SHP77 treated with DMSO at 0.1 percent for 48 hours (cell line): ENCODE results near the gene TPRX1.
"Not testable (repeated sequence)": the region's sequence is repeated elsewhere in the genome, so short reads cannot be mapped to it uniquely, and the experiment has no call there.

ENCODE experiments used
- DNase-seq: peaks from one replicate; lab custom pipeline; 2025; lab: John Stamatoyannopoulos, UW

Gene TPRX1

GRCh38 chr19:47804451-47804850 is at the start of gene TPRX1:
Gene TPRX1, minus strand, starts transcription at chr19:47804551. Its CDS starts 12 bp downstream, at chr19:47804539.
- DNase-seq, result not testable (repeated sequence)

- no peak for DNase-seq
Measured at GRCh38 chr19:47853003-47853402, 48.7 kb upstream of the TPRX1 start.

- DNase-seq, result no peak
Measured at GRCh38 chr19:47848823-47849473, 44.6 kb upstream of the TPRX1 start.

- no peak for DNase-seq
Measured at GRCh38 chr19:47848425-47848822, 44.1 kb upstream of the TPRX1 start.

GRCh38 chr19:47842941-47843340 is 38.6 kb upstream of the TPRX1 start:
- no peak for DNase-seq

- no peak for DNase-seq
Measured at GRCh38 chr19:47839913-47840312, 35.6 kb upstream of the TPRX1 start.

- DNase-seq, result no peak
Measured at GRCh38 chr19:47839411-47839810, 35.1 kb upstream of the TPRX1 start.

- DNase-seq, result no peak
Measured at GRCh38 chr19:47836038-47836437, 31.7 kb upstream of the TPRX1 start.

- no peak for DNase-seq
Measured at GRCh38 chr19:47832723-47833122, 28.4 kb upstream of the TPRX1 start.

- no peak for DNase-seq
Measured at GRCh38 chr19:47826800-47827199, 22.4 kb upstream of the TPRX1 start.

- no peak for DNase-seq
Measured at GRCh38 chr19:47824396-47824795, 20.0 kb upstream of the TPRX1 start.

- no peak for DNase-seq
Measured at GRCh38 chr19:47821460-47822020, 17.2 kb upstream of the TPRX1 start, which contains the start of gene CRX. Gene CRX, plus strand, starts transcription at chr19:47821937. Its CDS starts 12,507 bp downstream, at chr19:47834444.

- no peak for DNase-seq
Measured at GRCh38 chr19:47820410-47820809, 16.1 kb upstream of the TPRX1 start.

GRCh38 chr19:47819858-47820257 is 15.5 kb upstream of the TPRX1 start:
- no peak for DNase-seq

- DNase-seq, result not testable (repeated sequence)
Measured at GRCh38 chr19:47818221-47818620, 13.9 kb upstream of the TPRX1 start.

- DNase-seq, result not testable (repeated sequence)
Measured at GRCh38 chr19:47816270-47816669, 11.9 kb upstream of the TPRX1 start.

- DNase-seq, result no peak
Measured at GRCh38 chr19:47813995-47814328, 9.6 kb upstream of the TPRX1 start.

- no peak for DNase-seq
Measured at GRCh38 chr19:47813304-47813994, 9.1 kb upstream of the TPRX1 start.

- DNase-seq, result no peak
Measured at GRCh38 chr19:47806435-47806834, 2.1 kb upstream of the TPRX1 start.

GRCh38 chr19:47805313-47805712 is 962 bp upstream of the TPRX1 start:
- no peak for DNase-seq

- not testable (repeated sequence) for DNase-seq
Measured at GRCh38 chr19:47803671-47804070, 680 bp downstream of the TPRX1 start.

GRCh38 chr19:47803148-47803547 is 1.2 kb downstream of the TPRX1 start:
- DNase-seq, result not testable (repeated sequence)

GRCh38 chr19:47802521-47803043 is 1.8 kb downstream of the TPRX1 start:
- no peak for DNase-seq
